Endothelial cell of umbilical vein (primary cell): ENCODE data around the gene CCND1. TPM values are rescaled to one million over a fixed set of nuclear protein-coding genes. Genes with fewer than 3 reads are reported as not detected.
A peak's percentile ranks its signal among the peaks of the same experiment; 100 is the strongest.

Experiments
- BruUV-seq: library from RNA; stranded (reverse); fragments of 400-500 nt; replicated peaks from 2 replicates; lab custom pipeline; 2021; lab: Mats Ljungman, UMichigan
- CTCF ChIA-PET: fragments of 300-600, 350-600 bp; sonication (Branson Sonifier 250); formaldehyde crosslinking; loops from one replicate; lab custom pipeline; 2021; ENCODE audit warnings: antibody characterized with exemption, inconsistent platforms; lab: Charles Lee
- POLR2A ChIA-PET: fragments of 300-600, 350-600 bp; sonication (Branson Sonifier 250); formaldehyde crosslinking; loops from one replicate; lab custom pipeline; 2021; ENCODE audit warnings: antibody characterized with exemption, inconsistent platforms; lab: Charles Lee
- DNase-seq: peaks from one replicate; pipeline ENCODE4 v3.0.0-alpha.2; 2011; ENCODE audit warnings: low read depth, low spot score
- FAIRE-seq: peaks from 2 replicates; lab custom pipeline; 2011; peaks lifted over from hg19 to GRCh38; lab: Jason Lieb, UNC
- H2AFZ ChIP-seq: 2 replicates; pipeline ENCODE4 v1.6.0; 2012; ENCODE audit warnings: low read depth, low read length, control low read depth, inconsistent platforms
- H3K27ac ChIP-seq: 2 replicates; pipeline ENCODE4 v1.5.1; 2011; ENCODE audit warnings: low read depth, mild to moderate bottlenecking, control low read depth, low read length, moderate library complexity; ENCODE audit not compliant: insufficient read depth
- H3K27me3 ChIP-seq, 2 experiments: 2 replicates each; pipeline versions ENCODE4 v1.6.0 to v1.6.1; 2011; ENCODE audit warnings: low read length in 2 of 2, mixed read lengths in 1 of 2; ENCODE audit not compliant: control insufficient read depth in 2 of 2, insufficient read depth in 2 of 2
- H3K36me3 ChIP-seq, 2 experiments: 2 replicates in 1 of 2; 3 replicates in 1 of 2; pipeline ENCODE4 v1.5.1; 2011; ENCODE audit warnings: low read length in 2 of 2, mild to moderate bottlenecking in 1 of 2, moderate library complexity in 1 of 2; ENCODE audit not compliant: control insufficient read depth in 2 of 2, insufficient read depth in 2 of 2; ENCODE audit errors: extremely low read depth in 1 of 2
- H3K4me1 ChIP-seq: 3 replicates; pipeline ENCODE4 v1.5.1; 2011; ENCODE audit warnings: mild to moderate bottlenecking, low read length; ENCODE audit not compliant: control insufficient read depth, insufficient read depth; ENCODE audit errors: extremely low read depth
- H3K4me2 ChIP-seq: 2 replicates; pipeline ENCODE4 v1.6.1; 2011; ENCODE audit warnings: low read length, control low read depth, mixed read lengths; ENCODE audit not compliant: insufficient read depth
- H3K4me3 ChIP-seq, 3 experiments: fragments of 200-600 bp in 1 of 3; sonication (generic), shearing (Covaris generic) in 1 of 3; replicated peaks in 1 of 3; 2 replicates each; pipeline ENCODE4 v1.5.1; 2011 to 2016; ENCODE audit warnings: control low read depth in 3 of 3, low read length in 3 of 3, mild to moderate bottlenecking in 2 of 3, inconsistent platforms in 1 of 3, low read depth in 1 of 3, moderate library complexity in 1 of 3; ENCODE audit not compliant: insufficient read depth in 1 of 3
- H3K79me2 ChIP-seq: 2 replicates; pipeline ENCODE4 v1.6.0; 2012; ENCODE audit warnings: low read length, inconsistent platforms; ENCODE audit not compliant: control insufficient read depth, insufficient read depth
- H3K9ac ChIP-seq: replicated peaks from 2 replicates; pipeline ENCODE3; 2011; ENCODE audit warnings: low read length, control low read depth; ENCODE audit not compliant: insufficient read depth; ENCODE audit errors: extremely low read depth
- H3K9me1 ChIP-seq: replicated peaks from 3 replicates; pipeline ENCODE4 v1.6.0; 2011; ENCODE audit warnings: mild to moderate bottlenecking, low read length; ENCODE audit not compliant: control insufficient read depth, insufficient read depth; ENCODE audit errors: extremely low read depth
- H3K9me3 ChIP-seq: replicated peaks from 2 replicates; pipeline ENCODE4 v1.5.1; 2012; ENCODE audit warnings: low read length, inconsistent platforms; ENCODE audit not compliant: control insufficient read depth, insufficient read depth
- H4K20me1 ChIP-seq: replicated peaks from 2 replicates; pipeline ENCODE3; 2011; ENCODE audit warnings: mild to moderate bottlenecking, low read length; ENCODE audit not compliant: control insufficient read depth, insufficient read depth; ENCODE audit errors: extremely low read depth
- CTCF ChIP-seq, 2 donors: IDR thresholded peaks; 1 replicate in 1 of 2; 2 replicates in 1 of 2; pipeline ENCODE4 v1.5.1; 2011; ENCODE audit warnings: low read length in 2 of 2, mild to moderate bottlenecking in 2 of 2, moderate library complexity in 2 of 2, control low read depth in 1 of 2, inconsistent platforms in 1 of 2, low read depth in 1 of 2; ENCODE audit not compliant: insufficient read depth in 1 of 2; ENCODE audit errors: extremely low read depth in 1 of 2
- EZH2 ChIP-seq: IDR thresholded peaks from 2 replicates; pipeline ENCODE4 v1.6.1; 2012; ENCODE audit warnings: borderline replicate concordance, low read depth, mild to moderate bottlenecking, moderate library complexity, low read length, inconsistent platforms; ENCODE audit not compliant: severe bottlenecking
- FOS ChIP-seq: IDR thresholded peaks from 2 replicates; pipeline ENCODE4 v1.6.1; 2011; ENCODE audit warnings: mild to moderate bottlenecking, low read length, moderate library complexity, borderline replicate concordance; ENCODE audit not compliant: insufficient read depth
- GATA2 ChIP-seq: IDR thresholded peaks from 2 replicates; pipeline ENCODE4 v1.7.0; 2011; ENCODE audit warnings: low read depth, mild to moderate bottlenecking, moderate library complexity, mixed read lengths, low read length; ENCODE audit not compliant: insufficient read length, insufficient read depth
- JUN ChIP-seq: IDR thresholded peaks from 2 replicates; pipeline ENCODE4 v1.6.1; 2011; ENCODE audit warnings: borderline replicate concordance, low read depth; ENCODE audit not compliant: insufficient read length, insufficient read depth
- MAX ChIP-seq: IDR thresholded peaks from 2 replicates; pipeline ENCODE4 v1.6.1; 2011; ENCODE audit not compliant: insufficient read depth, insufficient read length
- MYC ChIP-seq: IDR thresholded peaks from one replicate; pipeline ENCODE4 v1.6.1; 2011; ENCODE audit warnings: mild to moderate bottlenecking, low read depth, low read length
- POLR2A ChIP-seq: IDR thresholded peaks from 2 replicates; pipeline ENCODE4 v1.6.1; 2012; ENCODE audit warnings: low read depth, mild to moderate bottlenecking, control low read depth, low read length
- POLR2AphosphoS5 ChIP-seq: IDR thresholded peaks from 2 replicates; pipeline ENCODE4 v1.6.1; 2012; ENCODE audit warnings: low read depth, mild to moderate bottlenecking, control low read depth, low read length, moderate library complexity; ENCODE audit not compliant: insufficient read depth
- dilution Hi-C: fragments of 300-500 bp; cut with MboI; formaldehyde crosslinking; loops from one replicate; pipeline ENCODE4 v1.15.0; 2019; ENCODE audit warnings: low sequenced_read_pairs; ENCODE audit not compliant: extremely low pct_ligation_motif_present
- intact Hi-C: fragments of 100-400 bp; cut with micrococcal nuclease; formaldehyde crosslinking; loops from one replicate; pipeline ENCODE4 v1.10.0; 2022
- polyA plus RNA-seq, 4 experiments: library from polyadenylated mRNA; depleted of rRNA in 3 of 4; stranded (reverse) in 3 of 4; unstranded in 1 of 4; fragments of >200 nt; gene quantifications; 2 replicates each; pipeline versions ENCODE4 v1.2.1 to v1.2.3, GENCODE V29; 2011 to 2012; ENCODE audit warnings: missing spikeins in 1 of 4
- total RNA-seq: library from RNA; stranded (reverse); gene quantifications from 2 replicates; pipeline ENCODE4 v1.2.3, GENCODE V29; 2021

CCND1 gene
- total and polyA plus RNA-seq, 2 donors (not counting 3 experiments of a cell fraction or from before 2014, with no cell fraction given): 98.7 to 370 TPM

- intact Hi-C loops: loop anchor here (2.0 kb wide), 1 partner anchor 28 kb away; no protein-coding TSS in a partner anchor
- Histone ChIP-seq H2AFZ (no peak overlapping the region), H3K9me1 (no peaks in the 10 kb centered on the region), H4K20me1 (no peaks in the 10 kb centered on the region), H3K4me2 (no peak overlapping the region), H3K4me1 (peaks cover 35% of the 10 kb centered on the region), H3K4me3 (peak overlapping the region; percentile 61 to 90 (median 73)), H3K79me2 (peaks cover 71% of the 10 kb centered on the region), H3K27ac (peak overlapping the region; percentile 67), H3K36me3 (peaks cover 6 to 17% of the 10 kb centered on the region in 2 experiments), H3K9me3 (no peaks in the 10 kb centered on the region), H3K27me3 (no peaks in the 10 kb centered on the region), H3K9ac (peak overlapping the region; percentile 92)
- dilution Hi-C loops: no loop called here
- DNase-seq: peak; percentile 12
- no peak for FAIRE-seq
- TF ChIP-seq GATA2 (no peak), MAX (no peak), JUN (no peak), POLR2A (no peak), CTCF (IDR thresholded peaks at IDR 0.05; ENCODE audit: extremely low read depth in 1 of 2, insufficient read depth in 1 of 2, low read depth in 1 of 2, low read length in 2 of 2) (no peak), EZH2 (no peak), FOS (no peak), MYC (no peak), POLR2AphosphoS5 (no peak)
- no TSS peak for BruUV-seq
- ChIA-PET POLR2A (interaction anchor here (0.9 to 1.4 kb wide), 2 partner anchors 199 to 349 kb away, joined by 4 to 7 read pairs; partner anchors contain the start of gene MYEOV), CTCF (interaction anchor here (1.0 to 6.3 kb wide), 13 partner anchors 8 to 539 kb away, joined by 3 to 154 read pairs (median 4); partner anchors contain the start of gene MYEOV)
Observed at GRCh38 chr11:69642549-69642912, 1.6 kb downstream of the CCND1 start.
